HG03342 (cell line): Measurements from ENCODE around the gene RIMBP2.
"Not testable (repeated sequence)": the region's sequence is repeated elsewhere in the genome, so short reads cannot be mapped to it uniquely, and the experiment has no call there.

Source experiments
- ATAC-seq: cut with Tn5 transposase; IDR thresholded peaks from one replicate; pipeline ENCODE4 v1.9.1; 2021; ENCODE audit warnings: mild to moderate bottlenecking, moderate library complexity; ENCODE audit not compliant: unreplicated experiment

RIMBP2 gene

DNA sequence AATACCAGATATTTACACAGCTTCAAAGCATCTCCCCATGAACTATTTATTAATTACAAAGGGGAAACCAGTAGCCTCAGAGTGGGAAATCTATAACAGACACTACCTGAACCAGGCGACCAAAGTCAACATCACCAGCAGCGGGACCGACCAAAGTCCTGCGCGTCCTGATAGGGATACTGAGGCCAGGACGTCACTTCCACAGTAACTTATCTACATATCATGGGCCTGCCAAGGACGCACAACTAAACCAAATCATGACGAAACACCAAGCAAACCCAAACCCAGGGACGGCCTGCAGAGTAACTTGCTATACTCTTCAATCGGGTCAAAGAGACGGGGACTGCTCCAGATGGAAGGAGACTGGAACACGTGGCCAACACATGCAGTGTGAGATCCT is 26.0 kb upstream of the RIMBP2 start:
- no peak for ATAC-seq

DNA sequence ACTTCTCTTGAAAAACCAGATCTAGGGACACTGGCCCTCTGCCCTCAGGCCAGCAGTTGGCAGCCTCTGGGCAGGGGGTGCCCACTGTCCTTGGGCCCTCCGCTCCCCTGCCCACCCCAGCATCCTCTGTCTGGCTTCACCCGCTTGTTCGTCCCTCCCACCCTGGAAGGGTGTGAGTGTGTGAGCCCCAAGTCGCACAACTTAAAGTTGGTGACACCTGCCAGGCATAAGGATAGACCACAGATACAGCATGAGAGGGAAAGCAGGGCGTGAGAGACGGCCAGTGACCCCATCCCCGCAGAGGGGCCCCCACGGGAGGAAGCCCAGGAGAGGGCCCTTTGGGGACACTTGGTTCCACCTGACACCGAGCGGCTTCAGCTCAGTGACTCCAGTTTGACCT is 23.5 kb upstream of the RIMBP2 start:
- no peak for ATAC-seq

DNA sequence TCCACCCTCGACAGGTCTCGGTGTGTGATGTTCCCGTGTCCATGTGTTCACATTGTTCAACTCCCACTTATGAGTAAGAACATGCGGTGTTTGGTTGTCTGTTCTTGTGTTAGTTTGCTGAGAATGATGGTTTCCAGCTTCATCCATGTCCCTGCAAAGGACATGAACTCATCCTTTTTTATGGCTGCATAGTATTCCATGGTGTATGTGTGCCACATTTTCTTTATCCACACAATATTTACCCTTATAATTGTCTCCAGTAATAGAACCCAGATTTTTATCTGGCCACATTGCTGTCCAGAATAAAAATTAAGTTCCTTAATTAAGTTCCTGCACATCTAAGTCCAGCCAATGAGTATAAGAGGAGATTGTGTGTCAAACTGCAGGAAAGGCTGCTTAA is 22.3 kb upstream of the RIMBP2 start:
- not testable (repeated sequence) for ATAC-seq

DNA sequence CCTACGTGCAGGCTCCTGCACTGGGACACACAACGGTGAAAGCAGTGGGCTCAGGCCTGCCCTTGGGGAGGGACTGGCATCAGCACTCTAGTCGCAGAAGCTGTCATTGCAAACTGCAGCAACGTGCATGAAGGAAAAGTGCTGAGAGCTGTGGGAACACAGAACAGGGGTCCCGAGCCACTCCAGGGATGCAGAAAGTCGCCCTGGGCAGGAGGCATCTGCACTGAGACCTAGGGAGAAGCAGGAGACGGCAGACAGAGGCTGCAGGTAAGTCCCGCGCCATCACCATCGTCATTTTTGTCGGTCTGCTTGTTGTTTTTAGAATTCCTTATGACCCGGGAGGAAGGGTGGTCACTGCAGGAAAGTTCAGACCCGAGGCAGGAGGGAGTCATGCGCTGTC is 21.6 kb upstream of the RIMBP2 start:
- ATAC-seq = no peak

DNA sequence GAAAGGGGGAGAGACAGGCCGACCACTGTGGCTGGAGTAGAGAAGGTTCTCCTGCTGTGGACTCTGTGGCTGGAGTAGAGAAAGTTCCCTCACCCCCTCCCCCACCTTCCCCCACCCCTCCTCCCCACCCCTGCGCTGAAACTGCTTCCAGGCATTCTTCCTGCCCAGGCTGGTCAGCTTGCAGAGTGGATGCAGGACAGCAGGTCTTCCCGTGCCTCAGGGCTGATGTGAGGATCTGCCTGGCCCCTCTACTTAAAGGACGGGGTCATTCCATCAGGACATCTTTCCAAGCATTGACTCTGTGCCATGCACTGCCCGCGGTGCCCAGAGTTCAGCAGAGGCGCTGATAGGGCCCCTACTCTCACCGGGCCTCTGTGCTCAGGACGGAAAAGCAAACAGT is 13.2 kb upstream of the RIMBP2 start:
- no peak for ATAC-seq

DNA sequence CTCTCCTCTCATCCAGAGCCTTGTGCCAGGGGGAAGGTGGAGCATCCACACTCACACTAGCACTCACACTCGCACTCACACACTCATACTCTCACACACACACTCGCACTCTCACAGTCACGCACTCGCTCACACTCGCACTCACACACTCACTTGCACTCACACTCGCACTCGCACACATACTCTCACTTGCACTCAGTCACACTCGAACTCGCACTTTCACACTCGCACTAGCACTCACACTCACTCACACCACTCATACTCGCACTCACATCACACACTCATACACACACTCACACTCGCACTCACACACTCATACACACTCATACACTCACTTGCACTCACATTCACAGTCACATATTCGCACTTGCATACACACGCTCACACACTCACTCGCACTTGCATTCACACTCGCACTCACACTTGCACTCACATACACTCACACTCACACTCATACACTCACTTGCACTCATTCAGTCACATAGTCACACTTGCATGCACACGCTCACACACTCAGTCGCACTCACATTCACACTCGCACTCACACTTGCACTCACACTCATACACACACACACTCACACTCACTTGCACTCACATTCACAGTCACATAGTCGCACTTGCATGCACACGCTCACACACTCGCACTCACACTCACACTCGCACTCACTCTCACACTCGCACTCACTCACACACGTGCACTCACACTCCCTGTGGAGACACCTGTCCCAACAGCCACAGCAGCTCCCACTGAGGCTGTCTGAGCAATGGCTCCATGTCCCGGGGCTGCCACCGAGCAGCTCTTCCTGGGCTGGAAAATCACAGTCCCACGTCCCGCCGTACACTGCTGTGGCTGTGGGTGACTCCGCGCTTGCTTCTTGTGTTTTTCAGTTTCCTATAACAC is 12.3 kb upstream of the RIMBP2 start:
- ATAC-seq = no peak

DNA sequence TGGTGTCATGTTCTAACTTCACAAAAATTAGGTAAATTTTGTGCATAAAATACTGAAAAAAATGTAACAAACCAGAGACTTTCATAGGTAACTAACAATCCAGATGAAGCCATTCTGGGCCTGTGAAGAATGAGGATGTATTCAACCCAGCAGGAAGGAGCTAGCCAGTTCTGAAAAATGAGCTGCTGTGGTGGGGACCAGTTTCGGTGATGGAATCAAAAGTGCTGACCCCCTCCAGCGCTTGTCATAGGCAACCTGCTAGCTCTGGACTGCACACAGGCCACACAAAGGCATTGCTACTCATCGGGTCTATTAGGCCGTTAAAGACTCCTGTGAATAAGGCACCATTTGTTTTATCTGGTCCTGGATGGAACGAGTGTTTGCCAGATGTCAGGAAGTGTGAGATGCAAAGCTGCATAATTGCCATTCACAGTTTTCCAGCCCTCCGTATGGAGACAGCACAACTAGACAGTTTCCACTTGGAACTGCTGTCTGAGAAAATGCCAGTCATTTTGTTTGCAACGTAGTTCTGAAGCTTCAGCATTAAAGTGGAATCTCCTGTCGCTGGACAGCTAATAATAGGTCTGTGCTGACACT is 3.3 kb upstream of the RIMBP2 start:
- no peak for ATAC-seq

DNA sequence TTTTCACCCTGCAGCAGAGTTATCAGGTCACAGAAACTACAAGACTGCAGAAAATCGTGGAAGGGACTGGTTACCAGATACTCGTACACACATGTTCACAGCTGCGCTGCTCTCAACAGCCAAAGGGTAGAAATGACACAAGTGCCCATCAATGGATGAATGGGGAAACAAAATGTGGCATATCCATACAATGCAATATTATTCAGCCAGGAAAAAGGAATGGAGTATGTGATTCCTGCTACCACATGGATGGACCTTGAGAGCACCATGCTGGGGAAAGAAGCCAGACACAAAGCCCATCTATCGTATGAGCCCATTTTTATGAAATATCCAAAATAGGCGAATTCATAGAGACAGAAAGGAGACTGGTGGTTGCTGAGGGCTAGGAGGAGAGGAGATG is 1.7 kb upstream of the RIMBP2 start:
- ATAC-seq = no peak

DNA sequence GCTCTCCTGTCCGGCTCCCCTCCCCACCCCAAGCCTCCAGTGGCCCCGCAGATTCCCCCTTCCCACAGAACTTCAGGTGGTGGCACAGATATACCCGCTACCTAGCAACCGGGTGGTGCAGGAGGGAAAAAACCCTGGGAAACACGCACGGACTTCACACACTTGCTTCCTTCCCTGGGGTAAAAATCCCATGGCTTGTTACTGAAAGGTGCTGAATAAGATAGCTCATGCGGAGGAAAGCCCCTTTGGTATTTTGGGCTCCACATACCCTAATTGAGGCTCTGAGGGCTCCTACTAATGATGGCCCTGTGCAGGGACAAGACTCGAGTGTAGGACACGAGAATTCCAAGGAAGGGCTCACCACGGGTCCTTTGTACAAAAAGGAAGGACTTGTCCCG is 869 bp upstream of the RIMBP2 start:
- no peak for ATAC-seq

DNA sequence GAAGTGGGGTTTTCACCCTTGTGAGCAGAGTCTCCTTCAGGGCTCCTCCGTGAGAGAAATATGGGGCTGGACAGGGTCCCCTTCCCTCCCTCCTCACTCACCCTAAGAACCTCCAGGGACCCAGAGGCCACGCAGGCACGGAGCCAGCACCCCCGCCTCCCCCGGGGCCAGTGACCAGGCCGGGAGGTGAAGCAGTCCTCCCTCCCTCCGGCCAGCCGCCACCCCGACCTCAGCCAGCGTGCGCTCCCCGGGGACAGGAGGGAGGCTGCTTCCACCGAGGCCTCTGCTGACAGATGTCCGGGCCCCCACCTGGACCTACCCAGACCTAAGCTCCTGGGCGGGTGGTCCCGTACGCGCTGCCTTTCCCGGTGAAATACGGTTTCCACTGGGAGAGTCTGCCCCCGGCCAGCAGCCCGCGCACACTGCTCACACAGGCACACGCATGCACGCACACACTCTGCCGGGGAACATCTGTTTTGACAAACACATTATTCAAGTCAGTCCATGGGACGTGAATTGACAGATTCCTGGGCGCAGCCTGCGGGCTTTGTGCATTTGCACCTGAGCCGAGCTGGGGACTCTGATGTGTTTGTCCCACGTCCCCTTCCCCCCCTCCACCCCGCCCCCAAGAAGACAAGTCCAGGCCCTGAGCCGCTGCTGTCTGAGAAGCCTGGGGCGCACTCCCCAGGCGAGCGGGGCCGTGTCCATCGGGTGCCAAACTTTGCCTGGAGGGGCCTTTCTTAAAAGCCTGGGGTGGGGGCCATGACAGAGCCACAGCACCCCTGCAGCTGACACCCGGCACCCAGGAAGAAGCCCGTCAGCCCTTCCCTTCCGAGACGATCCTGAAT is 725 bp downstream of the RIMBP2 start:
- no peak for ATAC-seq

DNA sequence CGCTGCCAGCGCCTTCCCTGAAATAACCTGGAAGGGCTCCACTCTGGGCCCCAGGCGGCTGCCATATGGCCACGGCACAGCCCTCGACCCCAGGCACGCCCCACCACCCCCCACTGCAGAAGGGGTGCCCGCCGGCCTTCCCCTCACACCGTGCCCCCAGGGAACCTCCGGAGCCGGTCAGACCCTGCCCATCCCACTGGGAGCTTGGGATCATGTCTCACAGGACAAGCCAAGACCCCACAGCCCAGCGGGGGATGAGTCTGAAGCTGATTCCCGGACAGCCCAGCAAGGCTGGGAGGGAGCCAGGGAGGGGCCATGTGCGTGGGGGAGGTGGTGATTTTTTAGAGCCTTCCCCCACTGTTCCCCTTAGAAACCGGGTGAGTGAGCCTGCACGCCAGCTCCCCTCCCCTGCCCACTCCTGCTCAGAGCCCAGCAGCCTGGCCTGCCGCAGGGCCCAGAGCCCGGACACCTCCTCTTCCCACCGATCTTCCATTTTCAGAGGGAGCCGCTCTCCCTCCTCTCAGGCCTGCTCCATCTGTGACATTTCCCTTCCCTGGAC is 1.4 kb downstream of the RIMBP2 start:
- ATAC-seq = no peak

DNA sequence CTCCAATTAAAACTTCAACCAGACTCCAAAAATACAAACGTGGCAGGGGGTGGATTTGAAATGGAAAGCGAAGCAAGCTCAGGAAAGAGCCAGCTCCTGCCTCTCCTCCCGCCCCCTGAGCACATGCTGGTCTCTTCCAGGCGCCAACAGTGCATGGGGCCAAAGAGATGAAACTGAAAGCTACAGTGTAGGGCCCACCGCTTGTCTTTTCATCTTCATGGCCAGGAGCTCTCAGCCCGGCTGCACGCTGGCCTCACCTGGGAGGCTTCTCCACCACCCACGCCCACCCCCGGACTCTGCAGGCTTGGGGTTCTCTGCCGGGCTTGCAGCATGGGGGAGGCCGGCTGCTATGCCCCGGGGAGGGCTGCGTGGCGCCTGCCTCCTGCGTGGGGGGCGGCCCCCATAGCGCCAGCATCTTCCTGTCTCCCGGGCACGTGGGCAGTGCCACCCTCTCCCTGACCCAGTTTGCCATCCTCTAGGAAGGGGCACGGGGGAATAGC is 2.0 kb downstream of the RIMBP2 start:
- ATAC-seq = no peak

DNA sequence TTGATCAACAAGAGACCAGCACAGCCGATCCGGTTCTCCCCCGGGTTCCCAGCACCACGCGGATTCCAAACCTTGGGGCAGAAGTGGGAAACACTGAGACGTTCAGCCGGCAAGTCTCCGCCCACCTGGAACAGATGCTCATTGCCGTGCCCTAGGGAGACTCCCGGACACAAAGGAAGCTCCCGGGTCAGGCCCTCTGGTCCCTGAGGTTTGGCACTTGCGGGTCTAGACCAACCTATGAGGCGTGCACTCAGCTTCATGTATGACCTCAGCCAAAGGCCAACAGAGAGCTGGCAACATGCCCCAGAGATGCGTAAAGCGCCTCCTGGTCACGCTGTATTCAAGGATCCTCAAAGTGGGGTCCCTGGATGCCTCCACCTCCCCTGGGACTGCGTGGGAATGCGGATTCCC is 2.5 kb downstream of the RIMBP2 start:
- no peak for ATAC-seq

DNA sequence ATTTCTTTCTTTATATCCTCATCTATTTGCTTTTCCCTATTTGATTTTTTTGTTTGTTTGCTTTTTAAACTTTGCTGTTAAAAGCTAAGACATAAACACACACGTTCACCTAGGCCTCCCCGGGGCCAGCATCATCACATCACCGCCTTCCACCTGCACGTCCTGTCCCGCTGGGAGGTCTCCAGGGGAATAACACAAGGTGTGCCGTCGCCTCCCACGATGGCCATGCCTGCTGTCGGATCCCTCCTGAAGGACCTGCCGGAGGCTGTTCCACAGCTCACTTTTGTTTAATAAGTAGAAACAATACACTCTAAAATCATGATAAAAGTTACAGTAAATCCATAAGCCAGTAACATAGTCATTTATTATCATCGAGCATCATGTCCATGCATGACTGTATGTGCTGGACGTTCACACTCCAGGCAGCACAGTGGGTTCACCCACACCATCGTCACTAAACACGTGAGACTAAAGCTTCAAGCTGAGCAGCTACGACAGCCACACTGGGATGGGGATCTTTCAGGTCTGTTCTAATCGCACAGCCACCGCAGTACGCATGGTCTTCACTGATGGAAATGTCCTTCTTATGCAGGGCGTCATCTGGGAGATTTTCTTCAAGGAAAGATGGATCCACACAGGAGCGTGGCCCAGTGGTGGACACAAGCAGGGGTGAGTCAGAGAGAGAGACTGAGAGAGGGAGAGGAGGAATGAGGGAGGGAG is 3.6 kb downstream of the RIMBP2 start:
- no peak for ATAC-seq

DNA sequence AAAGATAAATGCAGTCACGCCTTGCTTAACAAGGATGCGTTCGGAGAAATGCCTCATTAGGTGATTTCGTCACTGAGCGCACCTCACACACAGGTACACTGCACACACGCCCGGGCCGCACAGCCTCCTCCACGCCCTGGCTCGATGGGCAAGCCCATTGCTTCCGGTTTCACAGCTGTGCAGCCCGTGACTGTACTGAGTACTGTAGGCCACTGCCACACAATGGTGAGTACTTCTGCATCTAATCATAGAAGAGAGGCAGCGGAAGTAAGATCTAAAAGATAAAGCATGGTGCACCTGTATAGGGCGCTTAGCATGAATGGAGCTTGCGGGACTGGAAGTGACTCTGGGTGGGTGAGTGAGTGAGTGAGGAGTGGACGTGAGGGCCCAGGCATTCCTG is 4.3 kb downstream of the RIMBP2 start:
- no peak for ATAC-seq

DNA sequence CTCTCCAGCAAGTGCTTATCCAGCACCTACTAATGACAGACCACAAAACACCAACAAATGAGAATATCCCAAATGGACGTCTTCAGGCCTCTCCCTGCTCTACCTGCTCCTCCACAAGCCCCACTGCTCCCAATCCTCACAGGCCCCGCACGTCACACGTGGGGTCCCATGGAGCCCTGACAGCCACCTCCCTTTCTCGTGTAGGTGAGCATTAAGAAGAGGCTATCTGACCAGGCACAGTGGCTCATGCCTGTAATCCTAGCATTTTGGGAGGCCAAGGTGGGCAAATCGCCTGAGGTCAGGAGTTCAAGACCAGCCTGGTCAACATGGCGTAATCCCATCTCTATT is 5.4 kb downstream of the RIMBP2 start:
- no peak for ATAC-seq

DNA sequence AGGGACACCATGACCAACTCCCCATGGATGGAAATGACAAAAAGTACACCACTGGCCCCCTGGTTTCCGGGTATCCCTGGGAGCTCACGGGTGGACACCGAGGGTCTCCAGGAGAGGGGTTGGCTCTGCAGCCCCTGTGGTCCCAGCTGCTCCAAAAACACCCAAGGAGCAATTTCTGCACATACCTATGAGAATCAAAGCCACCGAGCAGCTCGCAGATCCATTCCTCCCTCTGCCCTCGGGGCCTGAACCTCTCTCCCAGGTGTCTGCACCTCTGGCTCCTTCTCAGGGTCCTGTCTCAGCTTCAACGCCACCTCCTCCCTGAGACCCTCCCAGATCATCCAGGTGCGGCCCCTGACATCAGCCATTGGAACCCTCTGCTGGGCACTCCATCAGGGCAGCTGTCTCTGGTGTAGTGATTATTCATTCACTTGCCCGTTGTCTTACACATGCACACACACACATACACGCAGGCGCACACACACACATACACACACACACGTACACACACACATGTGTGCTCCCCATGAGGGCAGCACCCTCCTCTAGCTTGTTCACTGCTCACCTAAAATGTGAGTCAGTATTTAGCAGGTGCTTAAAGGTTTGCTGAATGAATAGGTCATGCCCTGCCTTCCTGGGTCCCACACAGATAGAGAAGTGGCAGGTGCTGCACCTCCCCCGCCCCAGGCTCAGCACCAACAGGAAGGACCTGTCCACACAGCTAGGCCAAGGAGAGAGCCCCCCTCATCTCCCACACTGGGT is 5.9 kb downstream of the RIMBP2 start:
- no peak for ATAC-seq

DNA sequence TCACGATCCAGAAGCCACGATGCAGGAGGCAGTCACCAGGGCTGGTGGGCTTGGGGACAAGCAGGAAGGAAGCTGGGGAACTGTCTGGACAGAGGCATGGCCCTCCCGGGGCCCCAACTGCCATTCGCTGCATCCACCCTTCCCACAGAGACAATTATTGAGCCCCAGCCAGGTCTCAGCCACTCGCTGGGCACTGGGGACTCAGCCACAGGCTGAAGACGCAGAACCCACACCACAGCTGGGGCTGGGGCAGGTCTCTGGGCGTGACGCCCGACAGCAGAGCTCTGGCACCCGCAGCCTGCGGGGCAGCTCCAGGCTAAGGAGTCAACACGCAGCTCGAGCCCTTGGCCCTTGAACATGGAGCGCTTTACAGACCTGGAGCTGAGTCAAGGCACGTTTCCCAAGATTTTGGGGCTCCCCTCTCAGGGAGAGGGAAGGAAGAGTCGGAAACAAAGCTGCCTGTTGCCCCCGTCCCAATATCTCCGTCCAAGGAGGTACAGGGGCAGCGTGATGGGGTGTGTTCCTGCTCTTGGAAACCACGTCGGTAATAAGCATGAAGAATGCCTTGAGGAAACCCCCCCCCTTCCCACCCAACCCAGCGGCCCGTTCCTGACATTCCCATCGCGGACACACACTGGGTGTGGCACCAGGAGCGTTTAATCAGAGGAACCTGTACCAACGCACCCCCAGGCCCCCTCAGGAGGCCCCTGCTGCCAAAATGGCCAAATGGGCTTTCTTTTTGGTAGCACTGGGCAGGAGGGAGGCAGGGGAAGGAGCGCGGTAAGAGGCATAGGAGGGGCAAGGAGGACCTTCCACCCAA is 6.7 kb downstream of the RIMBP2 start:
- no peak for ATAC-seq

DNA sequence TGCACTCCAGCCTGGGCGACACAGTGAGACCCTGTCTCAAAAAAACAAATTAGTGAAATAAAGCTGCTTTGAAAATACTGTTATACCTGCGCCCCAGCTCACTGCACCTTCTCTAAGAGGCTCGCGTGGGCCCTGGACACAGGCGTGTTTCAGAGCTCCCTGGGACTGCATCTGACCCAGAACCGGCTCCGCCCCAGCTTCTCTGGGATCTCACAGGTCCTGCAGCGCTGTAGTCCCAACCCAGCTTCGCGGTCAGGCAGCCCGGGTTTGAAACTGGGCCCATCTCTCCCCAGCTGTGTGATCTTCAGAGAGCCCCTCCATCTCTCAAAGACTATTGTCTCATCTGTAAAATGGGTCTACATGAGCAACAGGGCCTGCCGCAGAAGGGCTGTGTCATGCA is 7.5 kb downstream of the RIMBP2 start:
- no peak for ATAC-seq
